HEK293 (cell line): ENCODE results near the gene THRAP3.

Source experiments
- CTCF ChIA-PET: fragments of 350-600 bp; formaldehyde crosslinking; extraction: SDS; loops from one replicate; lab custom pipeline; 2021; ENCODE audit warnings: antibody characterized with exemption; lab: Yijun Ruan, JAX
- POLR2A ChIA-PET: fragments of 300-600 bp; formaldehyde crosslinking; extraction: SDS; loops from one replicate; lab custom pipeline; 2020; ENCODE audit warnings: antibody characterized with exemption, inconsistent platforms; lab: Yijun Ruan, JAX
- H3K27ac ChIP-seq: fragments of 200-500 bp; sonication (Bioruptor generic); 2 replicates; pipeline ENCODE4 v1.5.1; 2014; ENCODE audit warnings: low read depth, low read length, control low read depth, inconsistent platforms; ENCODE audit errors: extremely low read depth
- H3K36me3 ChIP-seq, 2 experiments: fragments of 200-500 bp in 1 of 2; sonication (Bioruptor generic) in 1 of 2; 1 replicate in 1 of 2; 2 replicates in 1 of 2; pipeline ENCODE4 v1.5.1; 2014 to 2017; ENCODE audit warnings: inconsistent platforms in 2 of 2, low read length in 2 of 2; ENCODE audit not compliant: control insufficient read depth in 2 of 2, insufficient read depth in 1 of 2
- H3K4me1 ChIP-seq: fragments of 200-500 bp; sonication (Bioruptor generic); 2 replicates; pipeline ENCODE4 v1.5.1; 2014; ENCODE audit warnings: mild to moderate bottlenecking, low read length, inconsistent platforms; ENCODE audit not compliant: control insufficient read depth, insufficient read depth
- H3K4me3 ChIP-seq: 2 replicates; pipeline ENCODE4 v1.5.1; 2011; ENCODE audit warnings: low read depth, mild to moderate bottlenecking, control low read depth, low read length, moderate library complexity
- H3K9me3 ChIP-seq: fragments of 200-500 bp; sonication (Bioruptor generic); 2 replicates; pipeline ENCODE4 v1.5.1; 2014; ENCODE audit warnings: low read depth, low read length, inconsistent platforms; ENCODE audit not compliant: control insufficient read depth, insufficient read depth
- BCL6B ChIP-seq: fragments of 450-650 bp; formaldehyde crosslinking; IDR thresholded peaks from 2 replicates; pipeline ENCODE4 v1.5.1; 2017; ENCODE audit warnings: missing biosample characterization, missing genetic modification characterization
- KLF7 ChIP-seq: fragments of 450-650 bp; formaldehyde crosslinking; IDR thresholded peaks from 2 replicates; pipeline ENCODE4 v1.5.1; 2016; ENCODE audit warnings: missing biosample characterization, missing genetic modification characterization, borderline replicate concordance
- KLF9 ChIP-seq: fragments of 450-650 bp; formaldehyde crosslinking; IDR thresholded peaks from 2 replicates; pipeline ENCODE4 v1.5.1; 2016; ENCODE audit warnings: missing biosample characterization, missing genetic modification characterization, low read depth
- MYNN ChIP-seq: fragments of 450-650 bp; formaldehyde crosslinking; IDR thresholded peaks from 2 replicates; pipeline ENCODE4 v1.5.1; 2016; ENCODE audit warnings: missing biosample characterization, missing genetic modification characterization, borderline replicate concordance
- REPIN1 ChIP-seq: fragments of 450-650 bp; formaldehyde crosslinking; IDR thresholded peaks from 2 replicates; pipeline ENCODE4 v1.5.1; 2017; ENCODE audit warnings: missing biosample characterization, missing genetic modification characterization, low read depth
- SALL2 ChIP-seq: fragments of 450-650 bp; formaldehyde crosslinking; IDR thresholded peaks from 2 replicates; pipeline ENCODE4 v1.5.0; 2017; ENCODE audit warnings: missing biosample characterization, mild to moderate bottlenecking, missing genetic modification characterization, borderline replicate concordance
- SP2 ChIP-seq: fragments of 450-650 bp; formaldehyde crosslinking; IDR thresholded peaks from 2 replicates; pipeline ENCODE4 v1.5.1; 2016; ENCODE audit warnings: missing biosample characterization, missing genetic modification characterization
- ZBTB20 ChIP-seq: fragments of 450-650 bp; formaldehyde crosslinking; IDR thresholded peaks from 2 replicates; pipeline ENCODE4 v1.5.1; 2016; ENCODE audit warnings: missing biosample characterization, missing genetic modification characterization
- ZBTB21 ChIP-seq: fragments of 450-650 bp; formaldehyde crosslinking; IDR thresholded peaks from 2 replicates; pipeline ENCODE4 v1.5.1; 2017; ENCODE audit warnings: missing biosample characterization, missing genetic modification characterization
- ZBTB48 ChIP-seq: fragments of 450-650 bp; formaldehyde crosslinking; IDR thresholded peaks from 2 replicates; pipeline ENCODE4 v1.5.1; 2016; ENCODE audit warnings: missing biosample characterization, missing genetic modification characterization
- ZFHX2 ChIP-seq: fragments of 450-650 bp; formaldehyde crosslinking; conservative IDR thresholded peaks from 2 replicates; pipeline ENCODE4 v1.5.1; 2016; ENCODE audit warnings: missing biosample characterization, missing genetic modification characterization
- ZNF266 ChIP-seq: fragments of 450-650 bp; formaldehyde crosslinking; IDR thresholded peaks from 2 replicates; pipeline ENCODE4 v1.5.1; 2016; ENCODE audit warnings: missing biosample characterization, missing genetic modification characterization, low read depth
- ZNF391 ChIP-seq: fragments of 450-650 bp; formaldehyde crosslinking; IDR thresholded peaks from 2 replicates; pipeline ENCODE4 v1.5.1; 2016; ENCODE audit warnings: low read depth, missing biosample characterization, missing genetic modification characterization, borderline replicate concordance
- ZNF621 ChIP-seq: fragments of 450-650 bp; formaldehyde crosslinking; IDR thresholded peaks from 2 replicates; pipeline ENCODE4 v1.5.1; 2017; ENCODE audit warnings: missing biosample characterization, missing genetic modification characterization
- ZNF626 ChIP-seq: fragments of 450-650 bp; sonication (Bioruptor Pico); formaldehyde crosslinking; IDR thresholded peaks from 2 replicates; pipeline ENCODE4 v1.5.1; 2018; ENCODE audit warnings: missing biosample characterization, missing genetic modification characterization, inconsistent platforms
- ZNF785 ChIP-seq: fragments of 450-650 bp; formaldehyde crosslinking; IDR thresholded peaks from 2 replicates; pipeline ENCODE4 v1.5.1; 2016; ENCODE audit warnings: missing biosample characterization, missing genetic modification characterization
- ZSCAN30 ChIP-seq: fragments of 450-650 bp; IDR thresholded peaks from 2 replicates; pipeline ENCODE4 v1.5.1; 2018; ENCODE audit warnings: missing biosample characterization, mild to moderate bottlenecking, missing genetic modification characterization, moderate library complexity
- TF ChIP-seq, protein P1 (sequence below): fragments of 450-650 bp; formaldehyde crosslinking; IDR thresholded peaks from 2 replicates; pipeline ENCODE4 v1.5.1; 2016; ENCODE audit warnings: missing biosample characterization, missing genetic modification characterization, borderline replicate concordance
- TF ChIP-seq, protein P2 (sequence below): fragments of 450-650 bp; formaldehyde crosslinking; IDR thresholded peaks from 2 replicates; pipeline ENCODE4 v1.5.1; 2016; ENCODE audit warnings: missing biosample characterization, missing genetic modification characterization

Gene THRAP3

DNA sequence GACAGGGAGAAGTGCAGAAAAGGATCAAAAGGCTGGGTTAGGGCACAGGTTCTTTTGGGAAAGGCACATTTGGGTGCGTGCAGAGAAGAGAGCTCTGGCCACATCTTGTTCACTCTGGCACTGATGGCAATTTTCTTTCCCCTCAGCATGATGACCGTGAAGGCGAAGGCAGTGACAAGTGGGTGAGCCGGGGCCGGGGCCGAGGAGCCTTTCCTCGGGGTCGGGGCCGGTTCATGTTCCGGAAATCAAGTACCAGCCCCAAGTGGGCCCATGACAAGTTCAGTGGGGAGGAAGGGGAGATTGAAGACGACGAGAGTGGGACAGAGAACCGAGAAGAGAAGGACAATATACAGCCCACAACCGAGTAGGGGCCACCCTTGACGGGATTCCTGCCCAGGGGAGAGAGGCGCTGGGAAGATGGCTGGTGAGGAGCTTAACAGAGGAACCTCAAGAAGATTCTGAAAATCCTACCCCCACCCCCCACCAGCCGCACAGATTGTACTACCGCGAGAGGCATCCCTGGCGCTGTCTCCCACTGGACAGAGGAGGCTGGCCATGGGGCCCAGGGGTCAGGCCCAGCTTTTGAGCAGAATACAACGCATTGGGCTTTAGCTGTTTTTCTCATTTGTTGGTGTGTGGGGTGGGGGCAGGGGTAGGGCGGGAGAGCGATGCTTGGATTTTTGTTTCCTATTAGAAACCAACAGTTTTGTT lies 79.6 kb downstream of the THRAP3 start (continued):
- TF ChIP-seq, protein P1, sequence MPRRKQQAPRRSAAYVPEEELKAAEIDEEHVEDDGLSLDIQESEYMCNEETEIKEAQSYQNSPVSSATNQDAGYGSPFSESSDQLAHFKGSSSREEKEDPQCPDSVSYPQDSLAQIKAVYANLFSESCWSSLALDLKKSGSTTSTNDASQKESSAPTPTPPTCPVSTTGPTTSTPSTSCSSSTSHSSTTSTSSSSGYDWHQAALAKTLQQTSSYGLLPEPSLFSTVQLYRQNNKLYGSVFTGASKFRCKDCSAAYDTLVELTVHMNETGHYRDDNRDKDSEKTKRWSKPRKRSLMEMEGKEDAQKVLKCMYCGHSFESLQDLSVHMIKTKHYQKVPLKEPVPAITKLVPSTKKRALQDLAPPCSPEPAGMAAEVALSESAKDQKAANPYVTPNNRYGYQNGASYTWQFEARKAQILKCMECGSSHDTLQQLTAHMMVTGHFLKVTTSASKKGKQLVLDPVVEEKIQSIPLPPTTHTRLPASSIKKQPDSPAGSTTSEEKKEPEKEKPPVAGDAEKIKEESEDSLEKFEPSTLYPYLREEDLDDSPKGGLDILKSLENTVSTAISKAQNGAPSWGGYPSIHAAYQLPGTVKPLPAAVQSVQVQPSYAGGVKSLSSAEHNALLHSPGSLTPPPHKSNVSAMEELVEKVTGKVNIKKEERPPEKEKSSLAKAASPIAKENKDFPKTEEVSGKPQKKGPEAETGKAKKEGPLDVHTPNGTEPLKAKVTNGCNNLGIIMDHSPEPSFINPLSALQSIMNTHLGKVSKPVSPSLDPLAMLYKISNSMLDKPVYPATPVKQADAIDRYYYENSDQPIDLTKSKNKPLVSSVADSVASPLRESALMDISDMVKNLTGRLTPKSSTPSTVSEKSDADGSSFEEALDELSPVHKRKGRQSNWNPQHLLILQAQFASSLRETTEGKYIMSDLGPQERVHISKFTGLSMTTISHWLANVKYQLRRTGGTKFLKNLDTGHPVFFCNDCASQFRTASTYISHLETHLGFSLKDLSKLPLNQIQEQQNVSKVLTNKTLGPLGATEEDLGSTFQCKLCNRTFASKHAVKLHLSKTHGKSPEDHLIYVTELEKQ (tag by site-specific recombination) = no peak
- TF ChIP-seq SALL2 (tag by site-specific recombination) (no peak), ZNF266 (tag by site-specific recombination) (no peak)

- Histone ChIP-seq H3K4me3 (no peak overlapping the region), H3K36me3 (peaks cover 9 to 82% of the 10 kb centered on the region in 2 experiments; a peak in 2 of 3 replicates), H3K27ac (no peak overlapping the region), H3K4me1 (no peaks in the 10 kb centered on the region), H3K9me3 (no peaks in the 10 kb centered on the region)
- CTCF ChIA-PET = interaction anchor here (1.1 kb wide), 1 partner anchor 205 kb away, joined by 4 read pairs; no protein-coding TSS in a partner anchor
- TF ChIP-seq ZNF626 (tag by site-specific recombination) (no peak), BCL6B (tag by site-specific recombination) (no peak), ZNF391 (no peak), ZBTB48 (tag by site-specific recombination) (no peak)
- POLR2A ChIA-PET = no interaction called here
These were observed 80.3 kb downstream of the THRAP3 start for GRCh38 chr1:36304521-36304920.

- H3K27ac ChIP-seq = no peak overlapping the region
- no peak overlapping the region for H3K4me3 ChIP-seq
- H3K36me3 ChIP-seq = peaks cover 9 to 78% of the 10 kb centered on the region in 2 experiments; a peak in 2 of 3 replicates
- no peaks in the 10 kb centered on the region for H3K9me3 ChIP-seq
- no peaks in the 10 kb centered on the region for H3K4me1 ChIP-seq
- ChIA-PET POLR2A (interaction anchor here (0.7 to 2.4 kb wide), 4 partner anchors 7 to 81 kb away, joined by 3 to 11 read pairs (median 6); partner anchors contain the start of gene EVA1B), CTCF (no interaction called here)
- TF ChIP-seq ZNF621 (tag by site-specific recombination) (no peak), ZBTB20 (no peak), KLF7 (no peak), REPIN1 (tag by site-specific recombination) (no peak), MYNN (tag by site-specific recombination) (no peak), SP2 (tag by site-specific recombination) (no peak), ZFHX2 (tag by site-specific recombination) (0 out of 2 replicates have a peak, but pooled peaks have one; percentile 12), ZSCAN30 (no peak), ZBTB21 (tag by site-specific recombination) (no peak), ZNF785 (no peak), KLF9 (tag by site-specific recombination) (no peak)
- TF ChIP-seq, protein P2, sequence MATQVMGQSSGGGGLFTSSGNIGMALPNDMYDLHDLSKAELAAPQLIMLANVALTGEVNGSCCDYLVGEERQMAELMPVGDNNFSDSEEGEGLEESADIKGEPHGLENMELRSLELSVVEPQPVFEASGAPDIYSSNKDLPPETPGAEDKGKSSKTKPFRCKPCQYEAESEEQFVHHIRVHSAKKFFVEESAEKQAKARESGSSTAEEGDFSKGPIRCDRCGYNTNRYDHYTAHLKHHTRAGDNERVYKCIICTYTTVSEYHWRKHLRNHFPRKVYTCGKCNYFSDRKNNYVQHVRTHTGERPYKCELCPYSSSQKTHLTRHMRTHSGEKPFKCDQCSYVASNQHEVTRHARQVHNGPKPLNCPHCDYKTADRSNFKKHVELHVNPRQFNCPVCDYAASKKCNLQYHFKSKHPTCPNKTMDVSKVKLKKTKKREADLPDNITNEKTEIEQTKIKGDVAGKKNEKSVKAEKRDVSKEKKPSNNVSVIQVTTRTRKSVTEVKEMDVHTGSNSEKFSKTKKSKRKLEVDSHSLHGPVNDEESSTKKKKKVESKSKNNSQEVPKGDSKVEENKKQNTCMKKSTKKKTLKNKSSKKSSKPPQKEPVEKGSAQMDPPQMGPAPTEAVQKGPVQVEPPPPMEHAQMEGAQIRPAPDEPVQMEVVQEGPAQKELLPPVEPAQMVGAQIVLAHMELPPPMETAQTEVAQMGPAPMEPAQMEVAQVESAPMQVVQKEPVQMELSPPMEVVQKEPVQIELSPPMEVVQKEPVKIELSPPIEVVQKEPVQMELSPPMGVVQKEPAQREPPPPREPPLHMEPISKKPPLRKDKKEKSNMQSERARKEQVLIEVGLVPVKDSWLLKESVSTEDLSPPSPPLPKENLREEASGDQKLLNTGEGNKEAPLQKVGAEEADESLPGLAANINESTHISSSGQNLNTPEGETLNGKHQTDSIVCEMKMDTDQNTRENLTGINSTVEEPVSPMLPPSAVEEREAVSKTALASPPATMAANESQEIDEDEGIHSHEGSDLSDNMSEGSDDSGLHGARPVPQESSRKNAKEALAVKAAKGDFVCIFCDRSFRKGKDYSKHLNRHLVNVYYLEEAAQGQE (tag by site-specific recombination) = no peak
These were observed 81.0 kb downstream of the THRAP3 start for GRCh38 chr1:36304970-36305914.
